IPS-18c (cell line): ENCODE results near the gene IRF2BPL.

ENCODE experiments used
- H3K4me3 ChIP-seq: 2 replicates; pipeline ENCODE4 v1.7.0; 2013; ENCODE audit warnings: low read depth, mild to moderate bottlenecking, low read length, moderate library complexity; ENCODE audit not compliant: insufficient read depth
- H3K9me3 ChIP-seq: one replicate; pipeline ENCODE4 v1.6.1; 2013; ENCODE audit warnings: mild to moderate bottlenecking, low read length, moderate library complexity; ENCODE audit not compliant: control insufficient read depth, insufficient read depth

Gene IRF2BPL

GRCh38 chr14:76984787-76985375 lies 43.6 kb downstream of the IRF2BPL start:
- Histone ChIP-seq H3K9me3 (no peaks in the 10 kb centered on the region), H3K4me3 (no peak overlapping the region)

DNA sequence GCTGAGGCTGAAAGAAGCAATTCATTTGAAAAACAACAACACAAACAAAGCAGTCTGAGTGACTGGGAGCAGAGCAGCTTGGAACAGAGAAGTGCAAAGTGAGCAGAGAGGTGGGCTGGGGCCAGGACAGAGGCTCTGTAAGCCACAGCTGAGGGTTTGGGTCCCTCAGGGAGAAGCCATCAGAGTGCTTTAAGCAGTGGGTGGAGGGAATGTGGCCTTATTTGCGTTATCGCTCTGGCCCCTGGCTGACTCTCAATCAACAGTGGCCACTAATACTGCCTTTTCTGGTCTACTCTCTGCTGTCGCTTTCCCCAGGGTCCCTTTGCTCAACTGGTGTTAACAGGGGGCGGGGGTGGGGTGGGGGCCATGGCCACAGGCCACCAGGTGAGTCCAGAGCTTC lies 44.2 kb downstream of the IRF2BPL start:
- Histone ChIP-seq H3K4me3 (no peak overlapping the region), H3K9me3 (no peaks in the 10 kb centered on the region)

- Histone ChIP-seq H3K9me3 (no peaks in the 10 kb centered on the region), H3K4me3 (no peak overlapping the region)
Observed at GRCh38 chr14:76981670-76982069, 46.8 kb downstream of the IRF2BPL start.

DNA sequence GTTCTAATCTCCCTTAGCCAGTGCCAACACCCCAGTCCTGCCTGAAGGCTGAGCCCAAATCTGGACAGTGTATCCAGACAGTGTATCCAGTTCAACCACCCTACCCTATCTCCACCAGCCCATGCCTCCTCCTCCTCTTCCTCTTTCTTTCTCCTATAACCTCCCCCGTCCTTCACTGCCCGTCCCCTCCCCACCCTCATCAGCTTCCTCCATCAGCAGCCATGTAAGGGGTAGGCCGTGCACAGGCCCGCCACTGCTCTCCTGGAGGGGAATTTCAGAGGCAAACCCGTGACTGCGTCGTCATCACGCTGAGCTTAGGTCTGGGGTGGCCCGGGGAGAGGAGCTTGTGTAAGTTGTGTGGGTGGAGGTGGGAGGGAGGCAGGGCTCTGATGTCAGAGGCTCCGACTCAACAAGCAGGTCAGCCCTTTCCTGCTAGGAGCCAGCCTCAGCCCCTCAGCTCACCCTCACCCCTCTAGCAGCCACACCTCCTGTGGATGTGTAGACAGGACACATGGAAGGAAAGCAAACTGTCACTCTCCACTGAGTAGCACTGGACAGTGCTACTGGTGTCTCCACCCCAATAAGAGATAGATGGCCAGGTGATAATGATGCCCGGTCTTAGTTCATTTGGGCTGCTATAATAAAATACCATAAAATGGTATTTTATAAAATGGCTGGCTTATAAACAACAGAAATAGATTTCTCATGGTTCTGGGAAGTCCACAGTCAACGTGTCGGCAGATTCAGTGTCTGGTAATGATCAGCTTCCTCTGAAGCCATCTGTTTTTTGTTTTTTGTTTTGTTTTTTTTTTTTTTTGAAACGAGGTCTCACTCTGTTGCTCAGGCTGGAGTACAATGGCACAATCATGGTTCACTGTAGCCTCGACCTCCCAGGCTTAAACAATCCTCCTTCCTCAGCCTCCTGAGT lies 50.5 kb downstream of the IRF2BPL start:
- no peaks in the 10 kb centered on the region for H3K9me3 ChIP-seq
- H3K4me3 ChIP-seq: no peak overlapping the region

GRCh38 chr14:76976240-76977005 lies 52.1 kb downstream of the IRF2BPL start:
- H3K9me3 ChIP-seq: no peaks in the 10 kb centered on the region
- no peak overlapping the region for H3K4me3 ChIP-seq

DNA sequence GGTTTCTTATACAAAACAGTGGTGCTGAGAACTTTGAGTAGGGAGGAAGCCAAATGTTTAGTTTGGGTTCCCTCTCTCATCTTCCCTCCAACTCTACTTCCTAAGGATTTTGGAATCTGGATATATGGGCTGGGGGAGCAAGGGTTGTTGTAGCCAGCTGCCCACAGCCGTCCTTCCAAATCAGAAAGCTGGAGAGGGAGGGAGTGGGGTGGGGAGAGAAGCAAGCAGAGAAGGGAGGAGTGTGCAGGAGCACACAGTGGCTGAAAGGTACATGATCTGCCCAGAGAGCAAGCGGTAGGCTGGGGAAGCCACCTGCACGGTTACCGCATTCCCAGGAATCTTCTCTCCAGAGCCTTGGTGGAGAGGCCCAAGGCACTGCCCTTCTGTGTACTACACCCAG lies 52.7 kb downstream of the IRF2BPL start:
- no peaks in the 10 kb centered on the region for H3K9me3 ChIP-seq
- no peak overlapping the region for H3K4me3 ChIP-seq

DNA sequence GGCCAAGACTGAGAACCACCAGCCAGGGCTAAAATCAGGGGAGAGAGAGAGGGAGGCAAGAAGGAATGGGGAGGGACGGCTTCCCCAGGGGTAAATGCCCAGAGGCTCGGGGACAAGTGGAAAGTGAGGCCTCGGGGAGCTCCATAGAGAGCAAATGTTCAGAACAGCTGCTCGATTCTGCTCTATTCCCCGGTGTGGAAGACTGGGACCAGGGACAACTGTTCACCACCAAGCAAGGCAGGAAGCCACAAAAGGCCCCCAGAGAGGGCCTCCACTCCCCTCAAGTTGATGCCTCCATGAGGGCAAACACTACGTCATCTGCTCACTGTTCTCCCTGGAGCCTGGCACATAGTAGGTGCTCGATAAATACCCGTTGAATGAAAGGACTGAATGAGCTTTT lies 53.5 kb downstream of the IRF2BPL start:
- H3K4me3 ChIP-seq: no peak overlapping the region
- H3K9me3 ChIP-seq: no peaks in the 10 kb centered on the region
